PC-9 (cell line): Measurements from ENCODE around the gene OSTC.

Experiments used
- EZH2 ChIP-seq: fragments of 200-600 bp; sonication (generic); IDR thresholded peaks from 2 replicates; pipeline ENCODE4 v1.8.0; 2017; ENCODE audit warnings: antibody characterized with exemption, low read depth
- TF ChIP-seq, protein P1 (sequence below): fragments of 200-600 bp; sonication (generic); conservative IDR thresholded peaks from 2 replicates; pipeline ENCODE4 v1.6.1; 2017; ENCODE audit warnings: mixed run types, antibody characterized with exemption, mild to moderate bottlenecking, moderate library complexity

DNA sequence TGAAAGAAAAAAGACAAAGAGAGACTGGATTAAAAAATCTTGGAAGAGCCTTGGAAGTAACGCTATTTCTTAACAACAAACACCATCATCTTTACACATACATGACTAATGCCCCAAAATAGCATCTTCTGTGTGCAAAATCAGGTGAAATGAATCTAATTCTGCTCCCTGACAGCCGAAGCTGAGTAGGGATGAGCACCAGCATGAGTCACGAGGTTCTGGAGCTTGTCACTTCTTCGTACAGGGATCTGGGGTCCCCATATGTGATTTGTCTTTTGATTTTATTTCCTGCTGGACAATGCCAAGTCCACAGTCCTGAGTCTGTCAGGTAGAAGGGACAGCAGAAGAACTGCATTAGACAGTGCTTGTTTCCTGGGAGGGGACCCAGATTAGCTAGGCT lies 55.9 kb downstream of the OSTC start:
- TF ChIP-seq, protein P1, sequence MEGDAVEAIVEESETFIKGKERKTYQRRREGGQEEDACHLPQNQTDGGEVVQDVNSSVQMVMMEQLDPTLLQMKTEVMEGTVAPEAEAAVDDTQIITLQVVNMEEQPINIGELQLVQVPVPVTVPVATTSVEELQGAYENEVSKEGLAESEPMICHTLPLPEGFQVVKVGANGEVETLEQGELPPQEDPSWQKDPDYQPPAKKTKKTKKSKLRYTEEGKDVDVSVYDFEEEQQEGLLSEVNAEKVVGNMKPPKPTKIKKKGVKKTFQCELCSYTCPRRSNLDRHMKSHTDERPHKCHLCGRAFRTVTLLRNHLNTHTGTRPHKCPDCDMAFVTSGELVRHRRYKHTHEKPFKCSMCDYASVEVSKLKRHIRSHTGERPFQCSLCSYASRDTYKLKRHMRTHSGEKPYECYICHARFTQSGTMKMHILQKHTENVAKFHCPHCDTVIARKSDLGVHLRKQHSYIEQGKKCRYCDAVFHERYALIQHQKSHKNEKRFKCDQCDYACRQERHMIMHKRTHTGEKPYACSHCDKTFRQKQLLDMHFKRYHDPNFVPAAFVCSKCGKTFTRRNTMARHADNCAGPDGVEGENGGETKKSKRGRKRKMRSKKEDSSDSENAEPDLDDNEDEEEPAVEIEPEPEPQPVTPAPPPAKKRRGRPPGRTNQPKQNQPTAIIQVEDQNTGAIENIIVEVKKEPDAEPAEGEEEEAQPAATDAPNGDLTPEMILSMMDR, result no peak
- no peak for TF ChIP-seq EZH2
